GM21723 (cell line): ENCODE results near the gene PITPNC1.
"Not testable (repeated sequence)": the region's sequence is repeated elsewhere in the genome, so short reads cannot be mapped to it uniquely, and the experiment has no call there.

ENCODE experiments used
- ATAC-seq: cut with Tn5 transposase; IDR thresholded peaks from one replicate; pipeline ENCODE4 v1.9.1; 2021; ENCODE audit warnings: mild to moderate bottlenecking, moderate library complexity; ENCODE audit not compliant: unreplicated experiment

PITPNC1 gene

DNA sequence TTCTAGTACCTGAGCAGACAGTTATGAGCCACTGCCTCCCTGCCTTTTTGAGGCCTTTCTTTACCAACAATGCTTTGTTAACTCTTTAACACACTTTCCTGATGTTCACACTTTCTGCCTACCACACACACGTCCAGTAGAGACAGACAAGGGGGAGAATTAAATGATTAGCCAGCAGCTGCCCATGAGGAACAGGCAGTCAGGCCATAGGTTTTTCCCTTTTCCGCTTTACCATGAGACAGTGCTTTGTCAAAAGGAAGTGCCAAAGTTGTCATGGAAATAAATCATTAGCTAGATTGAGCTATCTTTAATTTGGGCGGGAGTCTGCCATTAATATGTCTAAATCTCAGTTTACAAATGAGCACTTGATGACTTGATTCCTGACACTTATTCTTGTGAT, 102.1 kb downstream of the PITPNC1 start:
- ATAC-seq, result no peak

- not testable (repeated sequence) for ATAC-seq
These were observed 103.9 kb downstream of the PITPNC1 start for GRCh38 chr17:67480959-67481358.

GRCh38 chr17:67481808-67482207, 104.7 kb downstream of the PITPNC1 start:
- ATAC-seq, result no peak

- no peak for ATAC-seq
These were observed 105.7 kb downstream of the PITPNC1 start for GRCh38 chr17:67482764-67483163.

GRCh38 chr17:67484261-67484660, 107.2 kb downstream of the PITPNC1 start:
- ATAC-seq, result no peak

- ATAC-seq, result no peak
These were observed 108.6 kb downstream of the PITPNC1 start for GRCh38 chr17:67485666-67486065.

DNA sequence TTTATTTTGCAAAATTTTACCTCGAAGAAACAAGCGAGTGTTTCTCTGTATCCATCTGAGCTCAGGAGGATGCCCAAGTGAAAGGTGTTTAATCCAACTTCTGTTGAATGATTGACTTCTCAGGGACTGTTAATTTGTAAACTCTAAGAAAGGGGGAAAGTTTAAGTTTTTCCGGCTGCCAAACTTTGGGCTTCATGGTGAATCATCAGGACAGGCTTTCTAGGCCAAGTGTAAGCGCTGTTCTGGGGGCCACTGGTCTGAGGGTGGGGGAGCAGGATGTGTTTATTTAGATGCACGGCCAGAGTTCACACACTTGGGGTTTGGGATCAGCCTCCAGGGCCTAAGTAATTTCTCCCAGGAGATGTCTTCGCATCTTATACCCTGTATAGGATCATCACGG, 110.4 kb downstream of the PITPNC1 start:
- no peak for ATAC-seq

DNA sequence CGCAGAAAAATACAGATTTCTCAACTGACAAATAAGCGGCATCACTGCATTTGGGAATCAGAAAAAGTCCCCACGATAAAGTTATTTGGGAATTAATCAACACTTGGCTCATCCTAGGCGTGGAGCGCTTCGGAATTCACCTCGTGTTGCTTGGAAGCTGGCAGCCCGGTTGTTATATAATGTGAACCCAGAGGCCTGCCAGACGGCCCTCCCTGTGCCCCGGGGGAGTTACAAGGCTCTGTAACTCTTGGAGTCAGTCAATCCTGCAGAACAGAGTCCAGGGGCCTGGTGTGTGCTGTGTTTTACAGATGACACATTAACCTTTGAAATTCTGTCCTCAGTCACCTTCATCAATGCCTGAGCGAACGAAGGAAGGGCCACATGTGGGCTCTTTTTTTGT, 111.1 kb downstream of the PITPNC1 start:
- no peak for ATAC-seq

DNA sequence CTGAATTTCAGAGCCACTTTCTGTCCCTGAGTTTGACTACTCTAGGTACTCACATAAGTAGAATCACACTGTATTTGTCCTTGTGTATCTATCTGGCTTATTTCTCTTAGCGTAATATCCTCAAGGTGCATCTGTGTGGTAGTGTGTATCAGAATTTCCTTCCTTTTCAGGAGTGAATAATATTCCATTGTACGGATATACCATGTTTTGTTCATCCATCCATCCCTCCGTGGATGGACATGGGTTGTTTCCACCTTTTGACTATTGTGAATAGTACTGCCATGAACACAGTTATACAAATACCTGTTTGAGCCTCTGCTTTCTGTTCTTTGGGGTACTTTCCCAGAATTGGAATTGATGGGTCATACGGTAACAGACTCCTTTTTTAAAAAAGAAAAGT, 111.7 kb downstream of the PITPNC1 start:
- ATAC-seq, result no peak

GRCh38 chr17:67489273-67489672, 112.2 kb downstream of the PITPNC1 start:
- no peak for ATAC-seq

GRCh38 chr17:67490471-67490870, 113.4 kb downstream of the PITPNC1 start:
- ATAC-seq, result no peak

DNA sequence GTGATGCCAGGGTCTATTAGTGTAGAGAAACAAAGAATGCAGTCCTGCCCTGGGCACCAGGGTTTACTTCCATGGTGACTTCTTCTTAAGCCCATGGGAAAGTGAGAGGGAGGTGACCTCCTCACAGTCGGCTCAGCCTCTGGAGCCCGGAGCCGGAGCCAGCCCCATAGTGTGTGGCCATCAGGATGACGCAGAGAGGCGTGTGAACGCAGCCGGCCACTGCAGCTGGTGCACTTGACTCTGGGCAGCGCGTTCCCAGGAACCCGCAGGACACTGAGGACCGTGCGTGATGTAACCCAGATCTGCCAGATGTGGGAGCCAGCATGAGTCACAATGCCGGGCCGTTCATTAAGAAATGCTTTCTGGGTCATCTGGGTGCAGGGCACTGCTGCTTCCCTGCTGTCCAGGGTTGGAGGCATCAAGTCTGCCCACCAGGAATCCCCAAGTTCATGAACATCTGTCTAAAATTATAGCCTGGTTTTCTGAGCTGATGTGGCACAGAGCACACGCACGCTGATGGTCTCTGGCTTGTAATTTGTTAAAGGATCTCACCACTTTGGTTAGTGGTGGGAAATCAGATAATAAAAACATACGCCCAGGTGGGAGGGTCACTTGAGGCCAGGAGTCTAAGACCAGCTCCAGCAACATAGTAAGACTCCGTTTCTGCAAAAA, 114.1 kb downstream of the PITPNC1 start:
- no peak for ATAC-seq

- no peak for ATAC-seq
These were observed 114.6 kb downstream of the PITPNC1 start for GRCh38 chr17:67491681-67492024.

DNA sequence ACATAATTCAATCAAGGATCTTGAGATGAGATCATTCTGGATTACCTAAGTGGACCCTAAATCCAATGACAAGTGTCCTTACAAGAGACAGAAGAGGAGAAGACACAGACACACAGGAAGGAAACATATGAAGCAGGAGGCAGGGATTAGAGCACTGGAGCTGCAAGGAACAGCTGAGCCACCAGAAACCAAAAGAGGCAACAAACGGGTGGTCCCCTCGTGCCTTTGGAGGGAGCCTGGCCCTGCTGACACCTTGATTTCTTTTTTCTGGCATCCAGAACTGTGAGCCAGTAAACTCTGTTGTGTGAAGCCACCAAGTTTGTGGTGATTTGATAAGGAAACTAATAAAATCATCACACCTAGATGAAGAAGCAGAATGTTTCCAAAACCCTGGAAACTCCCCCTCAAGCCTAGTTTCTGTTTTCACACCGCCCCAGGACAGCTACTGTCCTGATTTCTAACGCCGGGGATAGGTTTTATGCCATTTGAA, 115.2 kb downstream of the PITPNC1 start:
- no peak for ATAC-seq

DNA sequence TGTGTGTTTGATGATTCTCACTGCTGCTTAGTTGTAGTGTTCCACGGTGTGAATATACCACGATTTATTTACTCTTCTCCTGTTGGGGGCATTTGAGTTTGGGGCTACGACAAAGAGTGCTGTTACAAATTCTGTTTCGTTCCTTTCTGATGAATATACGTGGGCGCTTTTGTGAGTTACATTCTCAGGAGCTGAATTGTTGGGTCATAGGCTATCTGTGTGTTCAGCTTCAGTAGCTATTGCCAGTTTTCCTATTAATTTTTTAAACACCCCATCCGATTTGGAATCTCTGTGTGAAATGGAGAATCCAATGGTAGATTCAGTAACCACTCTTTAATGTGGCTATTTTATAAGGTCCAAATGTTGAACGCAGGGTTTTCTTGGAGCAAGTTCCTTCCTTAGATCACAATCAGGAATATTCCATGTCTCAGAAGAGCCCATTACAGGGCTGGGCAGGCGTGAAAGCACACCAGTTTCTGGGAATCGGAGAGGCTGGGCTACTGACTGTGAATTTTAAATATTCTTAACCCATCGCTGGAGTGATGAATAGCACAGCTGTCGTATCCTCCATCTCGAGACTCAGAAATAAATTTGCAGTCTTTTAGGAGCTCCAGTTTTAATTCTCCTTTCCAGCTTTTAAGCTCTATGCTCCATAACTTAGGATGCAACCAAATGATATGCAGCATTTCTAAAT, 115.9 kb downstream of the PITPNC1 start:
- no peak for ATAC-seq

DNA sequence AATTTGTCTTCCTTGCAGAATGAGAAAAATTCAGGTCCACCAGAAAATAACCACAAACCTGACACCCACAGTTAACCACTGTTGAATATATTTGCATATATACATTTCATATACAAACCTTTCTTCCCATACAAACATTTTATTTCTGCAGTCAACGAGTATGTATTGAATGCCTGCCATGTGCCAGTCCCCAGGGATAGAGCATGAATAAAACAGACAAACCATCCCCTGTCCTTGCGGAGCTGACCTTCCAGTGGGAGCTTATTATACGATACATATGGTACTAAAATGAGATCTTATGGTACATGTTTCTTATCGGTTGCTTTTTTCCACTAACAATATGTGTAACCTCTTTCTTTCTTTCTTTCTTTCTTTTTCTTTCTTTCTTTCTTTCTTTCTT, 116.7 kb downstream of the PITPNC1 start:
- no peak for ATAC-seq

- ATAC-seq, result not testable (repeated sequence)
These were observed 118.5 kb downstream of the PITPNC1 start for GRCh38 chr17:67495534-67495933.

DNA sequence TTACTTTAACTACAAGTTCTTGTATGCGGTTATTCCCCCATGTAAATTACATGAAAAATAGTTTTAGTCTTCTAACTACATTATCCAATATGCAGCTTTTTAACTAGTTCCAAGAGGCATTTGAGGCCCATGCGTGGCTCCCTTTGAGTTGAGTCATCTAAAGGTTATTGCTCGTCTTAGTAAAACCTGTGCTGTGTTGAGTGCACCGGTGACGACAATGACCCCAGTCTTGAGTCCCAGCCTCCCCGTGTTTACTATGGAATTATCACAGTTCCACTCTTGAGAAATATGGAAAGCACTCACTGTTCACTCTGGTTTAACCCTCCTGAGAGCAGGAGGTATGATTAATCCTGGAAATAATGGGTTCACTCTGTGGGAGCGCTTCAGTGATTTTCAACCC, 119.2 kb downstream of the PITPNC1 start:
- no peak for ATAC-seq

DNA sequence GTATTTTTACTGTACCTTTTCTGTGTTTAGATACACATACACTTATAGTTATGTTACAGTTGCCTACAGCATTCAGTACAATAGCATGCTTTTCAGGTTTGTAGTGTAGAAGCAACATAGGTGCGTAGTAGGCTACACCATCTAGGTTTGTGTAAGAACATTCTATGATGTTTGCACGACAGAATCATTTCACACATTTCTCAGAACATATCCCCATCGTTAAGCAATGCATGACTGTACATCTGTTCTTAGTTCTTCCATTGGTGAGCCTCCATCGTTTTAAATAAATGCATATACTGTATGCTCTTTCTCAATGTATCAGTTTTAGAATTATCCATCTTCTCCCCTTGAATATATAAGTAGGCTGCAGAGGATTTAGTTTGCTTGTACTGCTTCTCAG, 122.6 kb downstream of the PITPNC1 start:
- ATAC-seq, result no peak

DNA sequence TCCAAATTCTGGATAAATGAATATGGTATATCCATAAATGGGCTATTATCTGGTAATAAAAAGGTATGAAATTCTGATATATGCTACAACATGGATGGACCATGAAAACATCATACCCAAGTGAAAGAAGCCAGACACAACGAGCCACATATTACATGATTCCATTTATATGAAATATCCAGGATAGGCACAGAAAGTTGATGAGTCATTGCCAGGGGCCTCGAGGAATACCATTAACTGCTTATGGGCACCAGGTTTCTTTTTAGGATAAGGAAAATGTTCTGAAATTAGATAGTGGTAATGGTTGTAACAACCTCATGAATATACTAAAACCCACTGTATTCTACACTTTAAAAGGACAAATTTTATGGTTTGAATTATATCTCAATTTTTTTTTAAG, 123.2 kb downstream of the PITPNC1 start:
- no peak for ATAC-seq

GRCh38 chr17:67500677-67501300, 123.7 kb downstream of the PITPNC1 start:
- no peak for ATAC-seq

- ATAC-seq, result no peak
These were observed 125.1 kb downstream of the PITPNC1 start for GRCh38 chr17:67502151-67502550.
